ENCODE results near the gene HIF3A. TPM values are rescaled to one million over a fixed set of nuclear protein-coding genes. Genes with fewer than 3 reads are reported as not detected.

The HIF3A gene
- total RNA-seq, 2 donors from 2014 or later: 42.8 to 97.6 TPM

DNA sequence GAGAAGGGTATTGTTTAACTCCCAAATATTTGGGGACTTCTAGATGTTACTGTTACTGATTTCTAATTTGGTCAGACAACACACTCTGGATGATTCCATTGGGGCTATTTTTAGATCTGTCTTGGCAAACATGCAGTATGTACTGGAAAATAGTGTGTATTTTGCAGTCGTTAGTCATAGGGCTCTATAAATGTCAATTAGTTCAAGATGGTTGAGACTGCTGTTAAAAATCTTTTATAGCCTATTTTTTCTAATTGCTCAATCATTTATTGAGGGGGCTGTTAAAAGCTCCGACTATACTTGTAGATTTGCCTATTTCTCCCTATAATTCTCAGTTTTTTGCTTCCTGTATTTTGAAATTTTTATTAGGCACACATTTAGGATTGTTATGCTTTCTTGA, 81.4 kb downstream of the HIF3A start:
- H3K4me1 ChIP-seq (replicated peaks): peaks cover 27% of the 10 kb centered on the region
- 13% methylated on average over 2 of the region's 2 CpGs for WGBS
- no peaks in the 10 kb centered on the region for H3K9me3 ChIP-seq
- peak overlapping the region; percentile 39 to 79 for H3K27ac ChIP-seq
- H3K36me3 ChIP-seq: peaks cover 0 to 2% of the 10 kb centered on the region in 2 donors
- intact Hi-C loops (cut with DNase I): no loop called here
- DNase-seq (ENCODE audit: low spot score): peak; percentile 61
- H3K27me3 ChIP-seq (replicated peaks; ENCODE audit: insufficient read depth): no peaks in the 10 kb centered on the region
- TF ChIP-seq, protein P1, sequence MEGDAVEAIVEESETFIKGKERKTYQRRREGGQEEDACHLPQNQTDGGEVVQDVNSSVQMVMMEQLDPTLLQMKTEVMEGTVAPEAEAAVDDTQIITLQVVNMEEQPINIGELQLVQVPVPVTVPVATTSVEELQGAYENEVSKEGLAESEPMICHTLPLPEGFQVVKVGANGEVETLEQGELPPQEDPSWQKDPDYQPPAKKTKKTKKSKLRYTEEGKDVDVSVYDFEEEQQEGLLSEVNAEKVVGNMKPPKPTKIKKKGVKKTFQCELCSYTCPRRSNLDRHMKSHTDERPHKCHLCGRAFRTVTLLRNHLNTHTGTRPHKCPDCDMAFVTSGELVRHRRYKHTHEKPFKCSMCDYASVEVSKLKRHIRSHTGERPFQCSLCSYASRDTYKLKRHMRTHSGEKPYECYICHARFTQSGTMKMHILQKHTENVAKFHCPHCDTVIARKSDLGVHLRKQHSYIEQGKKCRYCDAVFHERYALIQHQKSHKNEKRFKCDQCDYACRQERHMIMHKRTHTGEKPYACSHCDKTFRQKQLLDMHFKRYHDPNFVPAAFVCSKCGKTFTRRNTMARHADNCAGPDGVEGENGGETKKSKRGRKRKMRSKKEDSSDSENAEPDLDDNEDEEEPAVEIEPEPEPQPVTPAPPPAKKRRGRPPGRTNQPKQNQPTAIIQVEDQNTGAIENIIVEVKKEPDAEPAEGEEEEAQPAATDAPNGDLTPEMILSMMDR (IDR thresholded peaks at IDR 0.05): no peak
- peak; percentile 95 for TF ChIP-seq POLR2AphosphoS5 (IDR thresholded peaks at IDR 0.05)
- no peak overlapping the region for H3K4me3 ChIP-seq

DNA sequence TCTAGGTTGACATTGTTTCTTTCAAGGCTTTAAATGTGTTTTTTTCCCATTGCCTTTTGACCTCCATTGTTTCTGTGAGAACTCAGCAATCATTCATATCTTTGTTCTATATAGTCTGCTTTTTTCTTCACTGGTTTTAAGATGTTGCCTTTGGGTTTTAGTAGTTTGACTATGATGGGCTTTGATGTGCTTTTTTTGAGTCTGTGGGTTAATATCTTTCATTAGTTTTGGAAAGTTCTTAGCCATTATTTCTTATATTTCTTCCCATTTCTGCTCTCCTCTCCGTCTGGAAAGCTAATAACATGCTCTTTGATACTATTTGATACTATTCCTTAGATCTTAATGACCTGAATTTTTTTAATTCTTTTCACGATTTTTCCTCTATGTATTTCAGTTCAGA, 83.8 kb downstream of the HIF3A start:
- H3K27ac ChIP-seq: no peak overlapping the region
- WGBS: 96% methylated on average over 2 of the region's 2 CpGs
- intact Hi-C loops (cut with DNase I): no loop called here
- peaks cover 15% of the 10 kb centered on the region for H3K4me1 ChIP-seq (replicated peaks)
- TF ChIP-seq, protein P1 (IDR thresholded peaks at IDR 0.05): no peak
- TF ChIP-seq POLR2A (IDR thresholded peaks at IDR 0.05) (no peak), POLR2AphosphoS5 (IDR thresholded peaks at IDR 0.05) (no peak)
- H3K9me3 ChIP-seq: no peaks in the 10 kb centered on the region
- no peaks in the 10 kb centered on the region for H3K27me3 ChIP-seq (replicated peaks; ENCODE audit: insufficient read depth)
- no peak overlapping the region for H3K4me3 ChIP-seq
- DNase-seq (ENCODE audit: low spot score): no peak
- peaks cover 2 to 8% of the 10 kb centered on the region in 2 donors for H3K36me3 ChIP-seq

DNA sequence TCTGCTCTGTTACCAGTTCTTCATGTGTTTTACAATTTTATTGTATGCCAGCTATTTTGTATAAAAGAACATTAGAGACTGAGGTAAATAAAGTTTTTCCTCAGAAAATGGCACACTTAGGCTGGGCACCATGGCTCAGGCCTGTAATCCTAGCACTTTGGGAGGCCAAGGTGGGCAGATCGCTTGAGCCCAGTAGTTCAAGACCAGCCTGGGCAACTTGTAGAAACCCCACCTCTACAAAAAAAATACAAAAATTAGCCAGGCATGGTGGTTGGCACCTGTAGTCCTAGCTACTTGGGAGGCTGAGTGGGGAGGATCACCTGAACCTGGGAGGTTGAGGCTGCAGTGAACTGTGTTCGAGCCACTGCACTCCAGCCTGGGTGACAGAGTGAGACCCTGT, 84.5 kb downstream of the HIF3A start:
- peaks cover 2 to 10% of the 10 kb centered on the region in 2 donors for H3K36me3 ChIP-seq
- no peak overlapping the region for H3K27ac ChIP-seq
- DNase-seq (ENCODE audit: low spot score): no peak
- intact Hi-C loops (cut with DNase I): no loop called here
- 92% methylated on average over 2 of the region's 2 CpGs for WGBS
- H3K4me1 ChIP-seq (replicated peaks): peaks cover 15% of the 10 kb centered on the region
- no peaks in the 10 kb centered on the region for H3K9me3 ChIP-seq
- H3K4me3 ChIP-seq: no peak overlapping the region
- no peaks in the 10 kb centered on the region for H3K27me3 ChIP-seq (replicated peaks; ENCODE audit: insufficient read depth)
- TF ChIP-seq POLR2AphosphoS5 (IDR thresholded peaks at IDR 0.05) (no peak), POLR2A (IDR thresholded peaks at IDR 0.05) (no peak)
- TF ChIP-seq, protein P1 (IDR thresholded peaks at IDR 0.05): no peak

DNA sequence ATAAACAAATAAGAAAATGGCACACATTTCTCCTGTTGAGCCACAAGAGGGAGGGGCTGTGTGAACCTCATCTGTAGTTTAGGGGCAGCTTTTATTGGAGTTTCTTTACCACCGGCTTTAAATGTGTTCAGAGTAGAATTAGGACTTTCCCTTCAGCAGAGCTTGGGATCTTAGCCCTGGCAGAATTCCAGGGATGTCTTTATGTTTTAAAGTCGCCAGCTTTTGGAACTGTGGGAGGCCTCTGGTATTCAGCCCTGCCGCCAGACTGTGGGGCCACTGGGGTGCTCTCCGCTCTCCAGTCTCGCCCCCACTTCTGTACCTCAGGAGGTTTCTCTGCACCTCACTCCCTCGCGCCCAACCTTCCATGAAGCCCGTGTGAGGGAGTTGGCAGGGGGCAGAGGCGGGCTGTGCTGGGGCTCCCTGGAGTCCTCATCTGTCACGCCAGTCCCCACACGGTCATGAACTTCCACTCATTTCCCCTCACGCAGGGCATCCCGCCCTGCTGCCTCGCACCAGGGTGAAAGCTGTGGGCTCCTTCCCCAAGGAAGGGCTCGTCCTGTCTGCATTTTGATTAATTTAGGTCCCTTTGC, 85.0 kb downstream of the HIF3A start:
- Histone ChIP-seq H3K27ac (no peak overlapping the region), H3K4me3 (no peak overlapping the region), H3K4me1 (replicated peaks) (peaks cover 15% of the 10 kb centered on the region), H3K36me3 (peaks cover 0 to 15% of the 10 kb centered on the region in 2 donors), H3K27me3 (replicated peaks; ENCODE audit: insufficient read depth) (no peaks in the 10 kb centered on the region), H3K9me3 (no peaks in the 10 kb centered on the region)
- no peak for DNase-seq (ENCODE audit: low spot score)
- TF ChIP-seq, protein P1 (IDR thresholded peaks at IDR 0.05): no peak
- TF ChIP-seq POLR2AphosphoS5 (IDR thresholded peaks at IDR 0.05): no peak
- no peak for TF ChIP-seq POLR2A (IDR thresholded peaks at IDR 0.05)
- intact Hi-C loops (cut with DNase I): no loop called here
- WGBS: 87% methylated on average over 14 of the region's 15 CpGs

DNA sequence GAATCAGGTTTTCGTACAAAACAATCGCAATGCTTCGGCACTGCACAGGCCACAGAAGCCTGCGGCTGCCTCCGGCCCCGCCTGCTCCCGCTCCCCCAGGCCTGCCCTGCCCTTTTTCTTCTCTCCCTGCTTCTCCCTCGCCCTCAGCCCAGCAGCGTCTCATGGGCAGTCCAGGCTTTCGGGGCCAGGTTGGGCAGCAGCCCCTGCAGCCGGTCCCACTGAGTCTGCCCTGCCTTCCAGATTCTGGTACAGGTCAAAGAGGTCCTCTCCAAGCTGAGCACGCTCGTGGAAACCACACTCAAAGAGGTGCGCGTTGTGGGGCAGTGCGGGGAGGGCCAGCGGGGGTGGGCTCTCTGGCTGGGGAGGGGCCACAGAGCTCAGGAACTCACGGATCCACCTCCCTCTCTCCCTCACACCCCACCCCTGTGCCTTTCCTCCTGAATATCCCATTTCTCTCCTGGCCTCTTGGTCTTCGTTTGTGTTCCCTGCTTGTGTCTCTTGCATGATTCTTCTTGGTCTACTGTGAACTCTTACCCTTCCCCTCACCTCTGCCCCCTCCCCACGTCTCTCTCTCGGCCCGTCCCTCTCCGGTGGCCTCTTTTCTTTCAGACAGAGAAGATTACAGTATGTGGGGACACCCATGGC, 86.5 kb downstream of the HIF3A start:
- no peak for DNase-seq (ENCODE audit: low spot score)
- Histone ChIP-seq H3K27me3 (replicated peaks; ENCODE audit: insufficient read depth) (no peaks in the 10 kb centered on the region), H3K27ac (no peak overlapping the region), H3K9me3 (no peaks in the 10 kb centered on the region), H3K4me3 (no peak overlapping the region), H3K36me3 (peaks cover 0 to 25% of the 10 kb centered on the region in 2 donors), H3K4me1 (replicated peaks) (peaks cover 5% of the 10 kb centered on the region)
- no peak for TF ChIP-seq POLR2AphosphoS5 (IDR thresholded peaks at IDR 0.05)
- no peak for TF ChIP-seq POLR2A (IDR thresholded peaks at IDR 0.05)
- TF ChIP-seq, protein P1 (IDR thresholded peaks at IDR 0.05): no peak
- WGBS: 81% methylated on average over 23 of the region's 23 CpGs
- intact Hi-C loops (cut with DNase I): no loop called here
